ENCODE data around the gene FMN2. TPM values are rescaled to one million over a fixed set of nuclear protein-coding genes. Genes with fewer than 3 reads are reported as not detected.

The FMN2 gene
- polyA plus RNA-seq, 3 donors = 4.7 to 6.5 (median 4.9) TPM

- no peak for DNase-seq
Observed at GRCh38 chr1:240194120-240194519, 102.4 kb downstream of the FMN2 start.

GRCh38 chr1:240198376-240198775 lies 106.7 kb downstream of the FMN2 start:
- DNase-seq = no peak

GRCh38 chr1:240199758-240200645 lies 108.3 kb downstream of the FMN2 start:
- DNase-seq = no peak

- DNase-seq = no peak
Observed at GRCh38 chr1:240201931-240202330, 110.2 kb downstream of the FMN2 start.

GRCh38 chr1:240207073-240207709 lies 115.5 kb downstream of the FMN2 start:
- DNase-seq = no peak

- DNase-seq = no peak
Observed at GRCh38 chr1:240210026-240210425, 118.3 kb downstream of the FMN2 start.

- DNase-seq = no peak
Observed at GRCh38 chr1:240212556-240212955, 120.9 kb downstream of the FMN2 start.

GRCh38 chr1:240217403-240217802 lies 125.7 kb downstream of the FMN2 start:
- no peak for DNase-seq

- DNase-seq = no peak
Observed at GRCh38 chr1:240219104-240219503, 127.4 kb downstream of the FMN2 start.

GRCh38 chr1:240226102-240226501 lies 134.4 kb downstream of the FMN2 start:
- DNase-seq = no peak

GRCh38 chr1:240230816-240231215 lies 139.1 kb downstream of the FMN2 start:
- DNase-seq = no peak

GRCh38 chr1:240232530-240232929 lies 140.8 kb downstream of the FMN2 start:
- no peak for DNase-seq

GRCh38 chr1:240234485-240235210 lies 143.0 kb downstream of the FMN2 start:
- no peak for DNase-seq

- no peak for DNase-seq
Observed at GRCh38 chr1:240235521-240236288, 144.0 kb downstream of the FMN2 start.

GRCh38 chr1:240237305-240237721 lies 145.6 kb downstream of the FMN2 start:
- DNase-seq = no peak

GRCh38 chr1:240239309-240239708 lies 147.6 kb downstream of the FMN2 start:
- no peak for DNase-seq

GRCh38 chr1:240241278-240241677 lies 149.6 kb downstream of the FMN2 start:
- no peak for DNase-seq

- no peak for DNase-seq
Observed at GRCh38 chr1:240242601-240243144, 151.0 kb downstream of the FMN2 start.

- DNase-seq = no peak
Observed at GRCh38 chr1:240244968-240245628, 153.4 kb downstream of the FMN2 start.

- DNase-seq = no peak
Observed at GRCh38 chr1:240245629-240246020, 153.9 kb downstream of the FMN2 start.

GRCh38 chr1:240247899-240248298 lies 156.2 kb downstream of the FMN2 start:
- no peak for DNase-seq

All from renal pelvis (tissue), 4 donors.